Measurements from ENCODE around the gene ACOX3. TPM values are rescaled to one million over a fixed set of nuclear protein-coding genes. Genes with fewer than 3 reads are reported as not detected.

The ACOX3 gene
- total RNA-seq, 1 experiment from 2014 or later, result 20.0 TPM

- Histone ChIP-seq H3K27ac (no peak overlapping the region), H3K4me3 (no peak overlapping the region), H3K9me3 (replicated peaks) (0 out of 2 replicates have a peak, but pooled peaks cover 3% of the 10 kb centered on the region), H3K4me1 (peaks cover 39% of the 10 kb centered on the region), H3K27me3 (no peaks in the 10 kb centered on the region), H3K36me3 (no peaks in the 10 kb centered on the region)
- DNase-seq, result peak in 1 of 2 experiments; percentile 32
Measured at GRCh38 chr4:8340781-8341241, 99.7 kb downstream of the ACOX3 start.

GRCh38 chr4:8338351-8338961 is 102.1 kb downstream of the ACOX3 start:
- Histone ChIP-seq H3K36me3 (no peaks in the 10 kb centered on the region), H3K27me3 (no peaks in the 10 kb centered on the region), H3K4me3 (no peak overlapping the region), H3K9me3 (replicated peaks) (0 out of 2 replicates have a peak, but pooled peaks cover 3% of the 10 kb centered on the region), H3K27ac (no peak overlapping the region), H3K4me1 (peaks cover 29% of the 10 kb centered on the region)
- DNase-seq, result no peak

- DNase-seq, result no peak
- 0 out of 2 replicates have a peak, but pooled peaks cover 3% of the 10 kb centered on the region for H3K9me3 ChIP-seq (replicated peaks)
- H3K27ac ChIP-seq, result no peak overlapping the region
- no peaks in the 10 kb centered on the region for H3K36me3 ChIP-seq
- peaks cover 10% of the 10 kb centered on the region for H3K4me1 ChIP-seq
- H3K27me3 ChIP-seq, result no peaks in the 10 kb centered on the region
- H3K4me3 ChIP-seq, result no peak overlapping the region
Measured at GRCh38 chr4:8336412-8337075, 104.0 kb downstream of the ACOX3 start.

GRCh38 chr4:8335848-8336247 is 104.7 kb downstream of the ACOX3 start:
- no peak for DNase-seq
- peaks cover 3% of the 10 kb centered on the region for H3K4me1 ChIP-seq
- no peaks in the 10 kb centered on the region for H3K27me3 ChIP-seq
- no peak overlapping the region for H3K4me3 ChIP-seq
- no peaks in the 10 kb centered on the region for H3K36me3 ChIP-seq
- no peak overlapping the region for H3K27ac ChIP-seq
- H3K9me3 ChIP-seq (replicated peaks), result 0 out of 2 replicates have a peak, but pooled peaks cover 3% of the 10 kb centered on the region

- Histone ChIP-seq H3K36me3 (no peaks in the 10 kb centered on the region), H3K4me3 (no peak overlapping the region), H3K27ac (no peak overlapping the region), H3K9me3 (replicated peaks) (0 out of 2 replicates have a peak, but pooled peaks cover 3% of the 10 kb centered on the region), H3K4me1 (no peaks in the 10 kb centered on the region), H3K27me3 (no peaks in the 10 kb centered on the region)
- no peak for DNase-seq
Measured at GRCh38 chr4:8334786-8335460, 105.6 kb downstream of the ACOX3 start.

GRCh38 chr4:8333726-8334460 is 106.6 kb downstream of the ACOX3 start:
- no peaks in the 10 kb centered on the region for H3K36me3 ChIP-seq

GRCh38 chr4:8332891-8333331 is 107.6 kb downstream of the ACOX3 start:
- Histone ChIP-seq H3K4me1 (no peaks in the 10 kb centered on the region), H3K9me3 (replicated peaks) (0 out of 2 replicates have a peak, but pooled peaks cover 3% of the 10 kb centered on the region), H3K27me3 (no peaks in the 10 kb centered on the region), H3K4me3 (no peak overlapping the region), H3K36me3 (no peaks in the 10 kb centered on the region), H3K27ac (no peak overlapping the region)
- DNase-seq, result no peak

More at GRCh38 chr4:8333726-8334460, 106.6 kb downstream of the ACOX3 start:
- no peak overlapping the region for H3K4me3 ChIP-seq
- no peaks in the 10 kb centered on the region for H3K4me1 ChIP-seq
- H3K9me3 ChIP-seq (replicated peaks), result 0 out of 2 replicates have a peak, but pooled peaks cover 3% of the 10 kb centered on the region
- H3K27me3 ChIP-seq, result no peaks in the 10 kb centered on the region
- no peak for DNase-seq
- H3K27ac ChIP-seq, result no peak overlapping the region

GRCh38 chr4:8332038-8332857 is 108.3 kb downstream of the ACOX3 start:
- Histone ChIP-seq H3K36me3 (no peaks in the 10 kb centered on the region), H3K27ac (no peak overlapping the region), H3K4me3 (no peak overlapping the region), H3K27me3 (no peaks in the 10 kb centered on the region), H3K9me3 (replicated peaks) (0 out of 2 replicates have a peak, but pooled peaks cover 3% of the 10 kb centered on the region), H3K4me1 (no peaks in the 10 kb centered on the region)
- no peak for DNase-seq

- no peak for DNase-seq
- H3K27me3 ChIP-seq, result no peaks in the 10 kb centered on the region
- peaks cover 3% of the 10 kb centered on the region for H3K9me3 ChIP-seq (replicated peaks)
- no peaks in the 10 kb centered on the region for H3K36me3 ChIP-seq
- H3K27ac ChIP-seq, result no peak overlapping the region
- H3K4me1 ChIP-seq, result no peaks in the 10 kb centered on the region
- H3K4me3 ChIP-seq, result no peak overlapping the region
Measured at GRCh38 chr4:8331575-8331955, 109.0 kb downstream of the ACOX3 start.

- no peak overlapping the region for H3K27ac ChIP-seq
- H3K4me3 ChIP-seq, result no peak overlapping the region
- H3K4me1 ChIP-seq, result no peaks in the 10 kb centered on the region
- no peak for DNase-seq
- H3K9me3 ChIP-seq (replicated peaks), result peaks cover 6% of the 10 kb centered on the region
- H3K36me3 ChIP-seq, result no peaks in the 10 kb centered on the region
- no peaks in the 10 kb centered on the region for H3K27me3 ChIP-seq
Measured at GRCh38 chr4:8330821-8331574, 109.5 kb downstream of the ACOX3 start.

GRCh38 chr4:8329859-8330761 is 110.4 kb downstream of the ACOX3 start:
- Histone ChIP-seq H3K4me1 (no peaks in the 10 kb centered on the region), H3K27me3 (no peaks in the 10 kb centered on the region), H3K27ac (no peak overlapping the region), H3K36me3 (no peaks in the 10 kb centered on the region), H3K4me3 (no peak overlapping the region), H3K9me3 (replicated peaks) (peaks cover 6% of the 10 kb centered on the region)
- no peak for DNase-seq

GRCh38 chr4:8329560-8329858 is 111.0 kb downstream of the ACOX3 start:
- DNase-seq, result no peak
- Histone ChIP-seq H3K9me3 (replicated peaks) (peaks cover 6% of the 10 kb centered on the region), H3K27me3 (no peaks in the 10 kb centered on the region), H3K4me3 (no peak overlapping the region), H3K27ac (no peak overlapping the region), H3K36me3 (no peaks in the 10 kb centered on the region), H3K4me1 (no peaks in the 10 kb centered on the region)

Data from SJCRH30 (cell line).